HG03439 (cell line): Measurements from ENCODE around the gene BZW2.
"Not testable (repeated sequence)": the region's sequence is repeated elsewhere in the genome, so short reads cannot be mapped to it uniquely, and the experiment has no call there.

Experiments used
- ATAC-seq: cut with Tn5 transposase; IDR thresholded peaks from one replicate; pipeline ENCODE4 v1.9.1; 2021; ENCODE audit warnings: mild to moderate bottlenecking, moderate library complexity; ENCODE audit not compliant: unreplicated experiment

Gene BZW2

DNA sequence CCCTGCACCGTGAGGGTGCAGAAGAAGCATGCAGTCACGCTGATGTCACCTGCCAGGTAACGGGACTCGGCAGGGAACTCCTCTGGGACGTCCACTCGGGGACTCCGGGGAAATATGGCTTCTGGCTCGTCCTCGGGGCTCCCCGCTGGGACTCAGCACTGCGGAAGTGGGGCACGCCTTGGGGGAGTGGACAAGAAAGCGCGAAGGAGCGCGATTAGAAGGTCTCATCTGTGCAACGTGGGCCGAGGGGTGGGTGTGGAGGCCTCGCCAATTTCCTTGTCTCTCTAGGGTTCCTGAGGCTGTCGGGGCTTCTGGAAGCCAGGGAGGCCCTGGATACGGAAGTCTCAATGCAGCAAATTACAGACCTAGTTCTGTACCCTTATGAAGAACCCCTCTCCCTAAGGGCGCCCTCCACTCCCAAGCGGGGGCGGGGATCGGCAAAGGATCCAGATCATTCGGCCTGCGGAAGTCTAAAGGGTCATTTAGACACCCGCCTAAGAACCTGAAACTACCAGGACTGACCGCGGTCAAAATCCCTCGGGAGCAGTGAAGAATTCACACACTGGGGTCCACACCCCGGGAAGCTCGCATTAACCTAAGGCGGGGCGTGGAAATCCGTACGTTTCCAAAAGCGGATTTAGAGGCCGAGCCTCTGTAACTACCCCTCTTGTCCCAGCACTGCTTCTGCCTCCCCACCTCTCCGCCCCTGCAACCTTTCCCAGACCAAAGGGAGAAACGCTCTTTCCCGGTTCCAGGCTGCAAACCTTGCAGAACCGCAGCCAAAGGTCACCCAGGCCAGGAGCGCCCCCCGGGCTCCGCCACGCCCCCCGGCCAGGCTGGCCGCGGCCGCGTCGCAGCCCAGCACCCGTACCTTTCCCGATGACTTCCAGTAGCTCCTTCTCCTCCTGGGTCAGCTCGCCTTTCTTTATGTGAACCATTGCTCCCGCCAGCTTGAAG lies 1.1 kb upstream of the BZW2 start:
- ATAC-seq = peak; percentile 26

- no peak for ATAC-seq
Measured at GRCh38 chr7:16646472-16647072, 591 bp downstream of the BZW2 start.

DNA sequence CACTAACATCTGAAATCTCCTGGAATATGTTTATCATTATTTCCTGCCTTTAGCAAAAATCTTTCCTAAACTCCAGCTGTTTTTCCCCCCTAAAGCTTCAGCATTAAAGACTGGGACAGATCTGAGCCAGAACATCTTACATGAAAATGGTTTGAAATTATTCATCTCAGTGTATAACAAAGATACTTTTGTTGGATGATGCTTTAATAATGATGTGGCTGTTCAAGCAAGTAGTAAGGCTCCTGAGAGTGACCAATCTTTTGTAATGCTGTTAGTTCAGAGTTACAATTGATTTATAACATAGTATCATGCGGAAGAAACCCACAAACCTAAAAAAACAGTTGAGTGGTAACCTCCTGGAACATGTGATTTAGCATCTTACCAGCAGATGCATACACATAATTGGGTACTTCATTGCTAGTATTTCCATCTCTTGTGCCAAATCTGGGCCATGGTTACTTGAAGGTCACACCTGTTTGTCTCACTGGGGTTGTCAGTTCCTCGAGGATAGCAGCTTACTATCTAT lies 1.5 kb downstream of the BZW2 start:
- no peak for ATAC-seq

GRCh38 chr7:16648551-16648950 lies 2.6 kb downstream of the BZW2 start:
- no peak for ATAC-seq

DNA sequence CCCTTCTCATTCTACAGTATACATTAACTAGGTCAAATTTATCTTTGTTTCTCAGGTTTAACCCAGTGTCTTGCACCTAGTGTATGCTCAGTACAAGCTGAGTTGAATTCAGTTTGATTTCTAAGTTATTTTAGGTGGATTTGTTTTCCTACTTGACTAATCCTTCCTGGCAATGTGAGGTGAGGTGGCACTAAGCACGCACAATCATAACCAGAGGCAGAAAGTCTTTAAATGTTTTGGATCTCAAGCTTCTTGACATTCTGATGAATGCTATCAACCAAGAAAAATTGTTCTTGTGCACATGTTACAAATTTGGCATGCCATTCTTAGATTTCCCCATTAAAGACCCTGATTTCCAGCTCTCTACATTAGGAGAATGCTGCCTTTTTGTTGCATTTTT lies 3.2 kb downstream of the BZW2 start:
- ATAC-seq = no peak

GRCh38 chr7:16650266-16650665 lies 4.3 kb downstream of the BZW2 start:
- no peak for ATAC-seq

DNA sequence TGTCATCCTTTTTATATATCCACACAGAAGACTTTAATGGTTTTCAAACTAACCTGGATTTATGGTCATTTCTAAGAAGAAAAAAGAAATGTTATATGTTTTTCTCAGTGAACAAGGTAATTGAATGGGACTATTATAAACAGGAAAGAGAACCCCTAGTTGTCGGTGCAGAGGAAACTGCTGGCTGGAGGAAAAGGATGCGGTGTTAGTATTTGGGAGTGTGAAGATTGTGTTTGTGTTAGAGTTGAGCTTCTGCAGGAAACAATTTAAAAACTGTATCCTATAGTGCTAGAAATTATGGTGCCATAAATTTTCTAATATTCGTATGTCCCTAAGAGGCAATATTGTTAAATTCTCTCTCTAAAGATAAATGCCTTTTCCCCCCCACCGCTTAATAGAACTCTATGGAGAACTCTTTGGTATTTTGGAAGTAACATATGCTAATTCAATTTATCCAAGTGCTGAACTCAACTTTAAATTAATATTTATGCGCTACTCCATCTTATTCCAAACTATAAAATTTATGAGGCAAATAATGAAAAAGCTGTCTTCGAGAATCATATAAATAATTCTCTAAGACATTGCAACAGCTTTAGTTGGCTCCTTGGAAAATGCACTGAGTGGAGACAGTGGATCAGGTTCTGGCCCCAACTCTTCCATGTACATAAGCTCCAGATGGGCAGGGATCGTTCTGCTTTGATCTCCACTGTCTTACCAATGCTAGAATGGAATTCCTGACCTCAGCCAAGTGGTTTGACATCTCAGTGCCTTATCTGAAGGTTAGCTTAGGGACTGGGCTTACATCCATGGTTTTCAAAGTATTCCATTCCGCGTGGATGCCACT lies 5.6 kb downstream of the BZW2 start:
- ATAC-seq = no peak

- no peak for ATAC-seq
Measured at GRCh38 chr7:16652240-16652583, 6.2 kb downstream of the BZW2 start.

GRCh38 chr7:16652888-16653287 lies 6.9 kb downstream of the BZW2 start:
- no peak for ATAC-seq

GRCh38 chr7:16655394-16655793 lies 9.4 kb downstream of the BZW2 start:
- ATAC-seq = no peak

GRCh38 chr7:16656141-16656540 lies 10.2 kb downstream of the BZW2 start:
- ATAC-seq = no peak

- no peak for ATAC-seq
Measured at GRCh38 chr7:16657656-16658279, 11.8 kb downstream of the BZW2 start.

GRCh38 chr7:16659854-16660497 lies 14.0 kb downstream of the BZW2 start:
- not testable (repeated sequence) for ATAC-seq

DNA sequence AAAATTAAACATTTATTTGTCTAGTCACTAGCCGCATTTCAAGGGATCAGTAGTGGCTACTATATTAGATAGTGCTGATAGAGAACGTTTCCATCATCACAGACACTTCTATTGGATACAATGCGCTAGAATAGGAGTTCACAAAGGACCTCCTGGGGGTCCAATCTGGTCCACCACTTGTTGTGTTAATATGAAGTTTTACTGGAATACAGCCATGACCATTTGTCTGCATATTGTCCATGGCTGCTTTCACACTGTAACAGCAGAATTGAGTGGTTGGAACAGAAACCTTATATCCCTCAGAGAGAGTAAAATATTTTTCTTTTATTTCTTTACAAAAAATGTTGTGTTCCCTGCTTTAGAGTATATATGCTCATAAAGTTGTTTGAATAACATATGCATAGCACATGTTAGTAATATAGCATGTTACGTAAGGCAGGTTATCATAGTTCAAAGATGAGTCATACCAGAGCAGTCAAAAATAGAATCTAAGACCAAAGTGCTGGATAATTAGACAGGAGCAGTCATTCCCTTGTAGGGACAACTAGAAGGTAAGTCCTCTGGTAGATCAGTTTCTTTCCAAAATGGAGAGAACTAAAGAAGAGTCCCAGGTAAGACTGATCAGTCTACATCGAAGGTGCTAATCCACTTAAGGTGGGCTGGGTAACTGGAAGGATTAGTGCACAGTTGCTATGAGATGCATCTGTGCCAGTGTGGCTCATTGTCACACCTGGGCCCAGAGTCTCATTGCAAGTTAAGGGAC lies 14.9 kb downstream of the BZW2 start:
- ATAC-seq = no peak

- ATAC-seq = no peak
Measured at GRCh38 chr7:16661924-16662323, 15.9 kb downstream of the BZW2 start.

DNA sequence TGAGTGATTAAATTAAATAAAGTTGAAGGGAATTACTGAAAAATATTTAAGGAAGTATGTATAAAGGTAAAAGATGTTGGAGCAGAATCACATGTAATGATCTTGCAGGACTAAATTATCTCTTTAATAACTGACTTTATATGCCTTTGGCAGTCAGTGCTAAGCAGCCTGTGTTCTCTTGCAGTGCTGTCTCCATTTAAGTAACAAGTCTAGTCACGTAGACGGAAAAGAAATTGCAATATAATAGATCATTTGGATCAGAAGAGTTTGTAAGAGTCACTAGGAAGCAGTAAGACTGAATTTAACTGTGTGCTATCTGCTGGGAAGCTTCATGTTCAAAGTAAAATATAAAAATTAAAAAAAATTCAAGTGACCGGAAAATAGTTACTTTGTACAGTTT lies 21.4 kb downstream of the BZW2 start:
- no peak for ATAC-seq

GRCh38 chr7:16668049-16668858 lies 22.3 kb downstream of the BZW2 start:
- ATAC-seq = no peak

GRCh38 chr7:16668978-16669377 lies 23.0 kb downstream of the BZW2 start:
- no peak for ATAC-seq

- ATAC-seq = no peak
Measured at GRCh38 chr7:16669581-16669980, 23.6 kb downstream of the BZW2 start.
